ENCODE data around the gene GRIP2.

Gene GRIP2

DNA sequence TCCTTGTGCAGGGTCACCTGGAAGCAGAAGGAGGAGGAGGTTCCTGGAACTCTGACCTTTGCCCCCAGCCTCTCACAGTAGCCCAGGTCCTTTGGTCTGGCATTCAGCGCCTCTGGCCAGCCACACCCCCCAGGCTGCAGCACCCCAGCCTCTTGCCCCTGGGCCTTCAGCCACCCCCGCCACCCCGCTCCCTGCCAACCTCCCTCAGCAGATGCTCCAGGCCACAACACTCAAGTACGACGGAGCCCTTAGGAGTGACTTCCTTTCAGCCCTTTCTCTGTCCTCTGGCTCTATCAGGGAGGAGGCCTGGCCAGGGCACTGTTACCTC lies 45.2 kb downstream of the GRIP2 start:
- Mint-ChIP-seq H3K4me1 (no peaks in the 10 kb centered on the region), H3K9me3 (no peaks in the 10 kb centered on the region), H3K27ac (no peak overlapping the region), H3K27me3 (no peaks in the 10 kb centered on the region), H3K4me3 (no peak overlapping the region), H3K36me3 (no peaks in the 10 kb centered on the region)

DNA sequence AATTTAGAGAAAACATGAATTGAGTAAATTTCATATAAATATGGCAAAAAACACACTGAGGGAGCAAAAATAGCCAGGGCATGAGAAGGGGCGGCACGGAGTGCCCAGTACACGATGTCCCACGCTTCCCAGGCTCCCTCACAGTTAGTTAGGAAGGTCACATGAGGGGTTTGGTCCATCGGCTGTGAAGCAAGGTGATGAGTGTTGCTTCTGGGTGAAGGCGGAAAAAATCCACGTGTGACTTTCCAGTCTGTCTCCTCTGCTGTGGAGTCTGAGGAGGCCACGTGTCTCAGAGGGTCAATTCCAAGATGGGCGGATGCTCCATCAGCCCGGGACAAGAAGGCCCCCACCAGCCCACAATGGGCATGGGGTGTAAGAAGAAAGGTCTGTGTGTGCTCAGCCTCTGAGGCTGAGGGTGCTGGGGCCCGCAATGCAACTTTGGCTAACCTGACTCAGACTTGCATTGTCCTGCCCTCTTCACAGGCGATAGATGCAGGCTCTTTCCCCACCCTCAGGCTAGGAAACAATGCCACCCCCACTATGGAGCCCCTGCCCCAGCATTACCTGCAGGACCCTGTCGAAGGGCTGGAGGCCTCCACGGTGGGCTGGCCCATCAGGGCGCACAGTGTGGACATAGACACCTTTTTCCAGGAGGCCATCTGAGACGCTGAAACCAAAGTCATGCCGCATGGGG lies 45.7 kb downstream of the GRIP2 start:
- H3K4me3 Mint-ChIP-seq = no peak overlapping the region
- no peaks in the 10 kb centered on the region for H3K4me1 Mint-ChIP-seq
- no peaks in the 10 kb centered on the region for H3K27me3 Mint-ChIP-seq
- no peak overlapping the region for H3K27ac Mint-ChIP-seq
- H3K9me3 Mint-ChIP-seq = no peaks in the 10 kb centered on the region
- no peaks in the 10 kb centered on the region for H3K36me3 Mint-ChIP-seq

DNA sequence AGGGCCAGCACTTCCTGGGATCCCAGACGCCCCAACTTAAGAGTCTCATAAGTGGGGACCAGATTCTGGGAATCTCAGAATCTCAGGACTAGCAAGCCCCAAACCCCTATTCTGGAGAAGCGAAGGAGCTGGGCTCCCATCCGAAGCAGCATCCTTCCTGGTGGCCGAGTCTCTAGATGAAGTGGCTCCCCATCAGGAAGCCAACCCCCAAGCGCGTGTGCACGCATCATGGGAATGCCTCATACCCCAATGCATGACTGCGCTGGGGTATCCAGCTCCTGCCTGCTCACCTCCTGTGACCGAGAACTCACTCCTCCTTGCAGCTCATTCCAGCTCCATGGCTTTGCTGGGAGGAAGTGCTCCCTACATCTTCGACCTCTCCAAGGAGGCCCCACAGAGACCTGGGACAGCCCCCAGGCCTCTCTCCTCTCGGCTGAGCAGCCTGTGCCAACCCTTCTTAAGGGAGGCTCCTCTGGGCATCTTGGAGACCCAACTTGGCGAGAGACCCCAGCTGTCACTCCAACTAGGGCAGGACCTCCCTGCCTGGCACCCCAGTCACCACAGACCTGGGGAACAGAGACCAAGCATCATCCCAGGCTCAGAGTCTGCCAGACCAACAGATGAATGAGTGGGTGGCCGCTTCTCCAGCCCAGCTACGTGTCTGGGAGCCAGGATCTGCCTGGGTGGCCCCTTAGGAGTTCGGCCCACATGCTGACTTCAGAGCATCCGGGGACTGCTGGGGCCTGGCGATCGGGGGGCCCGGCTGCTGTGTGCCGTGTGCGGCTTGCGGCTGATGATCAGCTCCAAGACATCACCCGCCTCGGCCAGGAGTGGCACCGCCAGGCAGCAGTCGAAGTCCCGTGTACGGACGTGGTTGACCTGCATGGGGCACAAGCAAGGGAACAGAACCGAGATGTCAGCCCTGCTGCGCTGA lies 46.9 kb downstream of the GRIP2 start:
- no peak overlapping the region for H3K27ac Mint-ChIP-seq

DNA sequence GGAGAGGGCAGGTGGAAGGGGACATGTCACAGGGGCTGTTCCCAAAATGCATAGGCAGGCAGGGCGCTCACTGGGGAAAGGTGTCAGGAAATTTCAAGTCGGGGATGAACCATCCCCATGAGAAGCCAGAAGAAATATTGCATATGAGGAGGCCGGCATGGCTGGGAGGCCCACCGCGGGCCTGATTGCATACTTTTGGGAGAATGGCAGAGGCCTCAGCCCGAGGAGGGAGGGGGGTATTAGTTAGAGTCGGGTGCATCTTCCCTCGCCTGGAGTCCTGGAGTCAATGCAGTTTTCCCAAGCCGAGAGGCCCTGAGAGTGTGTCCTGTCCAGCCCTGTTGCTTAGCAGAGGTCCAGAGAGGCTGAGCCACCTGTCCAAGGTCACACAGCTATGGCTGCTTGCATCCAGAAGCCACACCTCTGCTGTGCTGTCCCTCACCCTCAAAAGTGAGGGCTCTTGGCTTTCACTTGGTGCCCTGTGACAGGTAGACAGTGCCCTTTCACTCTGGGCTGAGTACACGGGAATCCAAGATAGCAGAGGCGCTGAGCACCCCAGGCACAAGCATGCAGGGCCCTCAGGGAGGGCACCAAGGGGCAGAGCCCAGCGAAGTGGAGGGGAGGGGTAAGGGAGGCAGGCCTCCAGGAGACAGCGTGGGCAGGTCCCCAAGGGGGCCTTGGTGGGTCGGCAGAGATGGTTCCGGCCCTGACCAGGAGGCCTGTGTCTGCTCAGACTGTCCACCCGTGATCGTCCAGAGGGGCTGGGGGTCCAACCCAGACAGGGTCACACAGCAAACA lies 48.5 kb downstream of the GRIP2 start:
- peaks cover 3% of the 10 kb centered on the region for H3K36me3 Mint-ChIP-seq
- H3K4me1 Mint-ChIP-seq = no peaks in the 10 kb centered on the region
- H3K27me3 Mint-ChIP-seq = no peaks in the 10 kb centered on the region
- H3K9me3 Mint-ChIP-seq = no peaks in the 10 kb centered on the region
- no peak overlapping the region for H3K27ac Mint-ChIP-seq
- no peak overlapping the region for H3K4me3 Mint-ChIP-seq

More for the DNA sequence above, 46.9 kb downstream of the GRIP2 start:
- Mint-ChIP-seq H3K9me3 (no peaks in the 10 kb centered on the region), H3K36me3 (no peaks in the 10 kb centered on the region), H3K4me1 (no peaks in the 10 kb centered on the region), H3K4me3 (no peak overlapping the region), H3K27me3 (no peaks in the 10 kb centered on the region)

DNA sequence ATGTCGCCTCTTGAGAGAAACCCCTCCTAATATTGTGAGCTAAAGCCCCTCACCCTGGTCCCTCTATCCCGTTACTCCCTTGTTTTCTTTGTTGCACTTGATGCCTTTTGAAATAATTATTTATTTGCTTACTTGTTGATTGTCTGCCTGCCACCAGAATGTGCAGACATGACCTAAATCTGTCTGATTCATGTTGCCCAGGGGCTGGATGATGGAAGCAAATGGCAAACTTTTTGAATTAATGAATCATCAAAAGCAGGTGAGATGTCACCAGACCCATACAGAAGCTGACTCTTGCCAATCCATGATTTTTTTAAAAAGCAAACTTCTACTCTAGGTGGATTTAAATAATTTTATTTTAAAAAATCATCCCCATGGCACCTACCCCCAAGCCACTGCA lies 49.3 kb downstream of the GRIP2 start:
- H3K4me1 Mint-ChIP-seq = no peaks in the 10 kb centered on the region
- no peak overlapping the region for H3K27ac Mint-ChIP-seq
- no peak overlapping the region for H3K4me3 Mint-ChIP-seq
- no peaks in the 10 kb centered on the region for H3K9me3 Mint-ChIP-seq
- peaks cover 3% of the 10 kb centered on the region for H3K36me3 Mint-ChIP-seq
- no peaks in the 10 kb centered on the region for H3K27me3 Mint-ChIP-seq

DNA sequence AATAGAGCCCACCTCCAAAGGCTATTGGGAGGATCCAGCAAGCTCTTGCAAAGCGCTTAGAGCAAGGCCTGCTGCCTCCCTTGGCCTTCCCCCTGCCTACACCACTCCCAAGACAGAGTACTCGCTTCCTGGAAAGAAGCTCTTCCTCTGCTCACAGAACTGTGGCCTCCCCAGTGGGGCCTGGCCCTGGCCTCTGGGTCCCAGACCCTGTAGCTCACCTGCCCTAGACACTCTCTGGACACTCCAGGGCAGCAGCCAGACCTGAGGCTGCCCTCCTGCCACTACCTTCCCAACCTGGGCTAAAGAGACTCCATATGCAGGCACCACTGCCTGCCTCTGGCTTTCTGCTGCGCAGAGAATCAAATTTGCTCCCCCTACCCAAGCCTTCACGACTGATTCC lies 49.9 kb downstream of the GRIP2 start:
- no peaks in the 10 kb centered on the region for H3K27me3 Mint-ChIP-seq
- H3K27ac Mint-ChIP-seq = no peak overlapping the region
- no peak overlapping the region for H3K4me3 Mint-ChIP-seq
- no peaks in the 10 kb centered on the region for H3K9me3 Mint-ChIP-seq
- no peaks in the 10 kb centered on the region for H3K4me1 Mint-ChIP-seq
- peaks cover 3% of the 10 kb centered on the region for H3K36me3 Mint-ChIP-seq

DNA sequence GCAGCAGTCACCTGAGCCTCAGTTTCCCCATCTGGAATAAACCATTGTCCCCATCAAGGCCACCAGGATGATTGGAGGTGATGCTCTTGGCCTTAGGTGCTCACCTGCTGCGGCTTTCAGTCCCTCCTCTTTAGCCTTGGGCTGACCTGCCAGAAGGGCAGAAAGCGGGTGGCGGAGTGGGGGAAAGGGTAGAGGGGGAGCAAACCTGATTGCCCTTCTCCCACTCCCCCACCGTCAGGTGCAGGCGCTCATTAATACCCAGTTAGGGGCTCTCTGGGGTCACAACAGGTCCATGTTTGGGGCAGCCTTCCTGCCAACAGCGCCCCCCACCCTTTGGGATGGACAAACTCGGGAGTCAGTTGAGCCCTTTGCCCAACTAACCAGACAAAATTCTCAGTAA lies 50.5 kb downstream of the GRIP2 start:
- no peaks in the 10 kb centered on the region for H3K9me3 Mint-ChIP-seq
- H3K4me1 Mint-ChIP-seq = no peaks in the 10 kb centered on the region
- peaks cover 6% of the 10 kb centered on the region for H3K36me3 Mint-ChIP-seq
- H3K4me3 Mint-ChIP-seq = no peak overlapping the region
- H3K27me3 Mint-ChIP-seq = no peaks in the 10 kb centered on the region
- no peak overlapping the region for H3K27ac Mint-ChIP-seq

DNA sequence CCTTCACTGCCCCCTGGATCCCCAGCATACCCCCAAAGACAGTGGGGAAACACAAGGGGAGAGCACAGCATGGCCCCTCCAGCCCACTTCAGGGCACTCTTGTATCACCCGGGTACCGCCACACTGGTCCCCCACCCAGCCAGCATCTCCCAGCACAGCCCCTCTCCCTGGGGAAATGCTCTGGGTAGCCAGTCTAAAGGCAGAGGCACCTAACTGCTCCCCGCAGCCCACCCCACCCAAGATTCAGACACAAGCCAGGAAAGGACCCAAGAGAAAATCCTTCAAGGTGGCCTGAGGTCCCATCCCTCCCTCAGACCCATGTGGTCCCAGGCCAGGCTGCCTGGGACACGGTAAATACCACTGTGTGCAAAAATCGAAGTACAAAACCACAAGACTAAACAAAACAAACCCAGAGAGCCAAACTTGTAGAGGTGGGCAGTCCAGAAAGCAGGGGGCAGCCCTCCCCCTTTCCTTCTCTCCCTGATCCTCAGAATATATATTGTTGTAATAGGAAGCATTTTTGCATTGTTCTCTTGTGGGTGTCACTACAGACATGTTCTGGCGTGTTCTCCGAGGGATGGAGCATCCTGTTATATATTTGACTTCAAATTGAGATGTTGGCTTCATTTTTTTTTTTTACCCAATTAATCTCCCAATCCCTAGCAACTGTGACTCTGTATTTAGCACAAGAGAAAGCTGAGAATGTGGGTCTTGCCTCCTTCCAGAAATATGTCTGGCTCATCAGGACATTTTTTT lies 51.7 kb downstream of the GRIP2 start:
- H3K4me3 Mint-ChIP-seq = no peak overlapping the region
- H3K4me1 Mint-ChIP-seq = no peaks in the 10 kb centered on the region
- H3K36me3 Mint-ChIP-seq = peaks cover 10% of the 10 kb centered on the region
- H3K9me3 Mint-ChIP-seq = no peaks in the 10 kb centered on the region
- no peaks in the 10 kb centered on the region for H3K27me3 Mint-ChIP-seq
- H3K27ac Mint-ChIP-seq = peak overlapping the region; percentile 59

DNA sequence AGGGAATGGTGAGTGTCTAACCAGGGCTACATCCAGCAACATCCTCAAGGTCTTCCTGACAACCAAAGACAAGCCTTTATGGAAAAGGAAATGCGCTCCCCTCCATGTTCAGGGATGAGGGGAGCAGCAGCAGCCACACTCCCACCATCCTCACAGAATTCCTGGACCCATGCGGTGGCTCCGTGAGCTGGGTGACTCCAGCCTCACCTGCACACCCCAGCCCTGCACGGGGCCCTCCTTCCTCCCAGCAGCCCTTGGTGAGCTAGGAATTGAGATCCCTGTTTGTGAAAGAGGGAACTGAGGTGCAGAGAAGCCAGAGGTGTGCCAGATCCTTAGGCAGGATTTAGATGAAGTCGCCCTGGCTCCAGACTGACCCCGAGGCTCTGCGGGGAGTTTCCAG lies 52.3 kb downstream of the GRIP2 start:
- Mint-ChIP-seq H3K27ac (no peak overlapping the region), H3K27me3 (no peaks in the 10 kb centered on the region), H3K9me3 (no peaks in the 10 kb centered on the region), H3K36me3 (peaks cover 10% of the 10 kb centered on the region), H3K4me3 (no peak overlapping the region), H3K4me1 (no peaks in the 10 kb centered on the region)

DNA sequence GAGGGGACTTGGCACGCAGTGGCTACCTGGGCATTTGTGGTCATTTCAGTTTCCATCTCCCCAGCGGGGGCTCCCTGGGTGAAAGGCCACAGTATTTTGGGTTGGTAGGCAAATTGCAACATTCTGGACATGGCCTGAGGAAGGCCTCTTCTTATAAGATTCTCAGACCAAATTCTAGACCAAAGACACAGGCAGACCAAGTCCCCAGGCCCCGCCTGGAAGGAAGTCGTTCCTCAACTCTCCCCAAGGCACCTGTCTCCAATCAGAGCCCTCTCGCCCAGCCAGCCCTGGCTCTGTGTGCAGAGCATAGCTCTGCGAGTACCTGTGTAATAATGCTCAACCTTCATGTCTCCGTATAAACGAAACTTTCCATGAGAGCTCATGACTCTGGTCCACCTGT lies 53.1 kb downstream of the GRIP2 start:
- H3K36me3 Mint-ChIP-seq = peaks cover 10% of the 10 kb centered on the region
- no peaks in the 10 kb centered on the region for H3K27me3 Mint-ChIP-seq
- no peaks in the 10 kb centered on the region for H3K4me1 Mint-ChIP-seq
- no peak overlapping the region for H3K4me3 Mint-ChIP-seq
- H3K9me3 Mint-ChIP-seq = no peaks in the 10 kb centered on the region
- H3K27ac Mint-ChIP-seq = no peak overlapping the region

DNA sequence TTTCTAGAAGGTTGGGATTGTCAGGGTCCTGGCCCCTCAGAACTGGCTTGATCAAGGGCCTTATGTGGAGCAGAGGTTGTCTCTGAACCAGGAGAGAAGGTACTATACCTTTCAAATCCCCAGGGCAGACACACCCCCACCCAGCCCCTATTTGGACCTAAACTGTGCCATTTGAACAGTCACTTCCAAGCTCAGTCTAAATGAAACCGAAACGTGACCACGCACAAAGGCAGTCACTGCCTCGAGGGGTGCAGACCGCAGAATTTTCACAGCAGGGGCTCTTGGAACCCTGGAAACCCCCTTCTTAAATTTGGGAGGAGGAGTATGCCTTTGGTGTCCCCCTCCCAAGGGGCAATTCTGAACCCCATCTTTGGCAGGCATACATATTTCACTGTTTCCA lies 53.7 kb downstream of the GRIP2 start:
- H3K27ac Mint-ChIP-seq = no peak overlapping the region
- no peaks in the 10 kb centered on the region for H3K9me3 Mint-ChIP-seq
- H3K4me3 Mint-ChIP-seq = no peak overlapping the region
- H3K36me3 Mint-ChIP-seq = peaks cover 15% of the 10 kb centered on the region
- H3K4me1 Mint-ChIP-seq = no peaks in the 10 kb centered on the region
- no peaks in the 10 kb centered on the region for H3K27me3 Mint-ChIP-seq

DNA sequence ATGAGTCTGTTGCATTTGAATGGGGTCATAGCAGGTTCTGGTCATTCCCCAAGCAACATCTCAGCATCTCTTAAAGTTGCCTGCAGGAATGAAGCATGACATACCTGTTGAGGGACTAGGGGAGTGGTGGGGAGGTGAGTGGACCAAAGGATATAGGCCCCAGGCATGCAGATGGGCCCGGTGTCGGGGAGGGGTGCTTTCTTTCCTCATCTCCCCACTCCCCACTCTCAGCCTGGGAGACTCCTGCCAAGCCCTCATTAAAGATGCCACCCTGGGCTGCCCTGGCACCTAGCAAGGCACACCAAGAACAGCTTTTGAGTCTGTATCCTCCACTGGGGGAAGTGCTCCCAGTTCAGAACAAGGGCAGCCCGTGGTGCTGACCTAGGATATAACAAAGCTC lies 54.2 kb downstream of the GRIP2 start:
- no peaks in the 10 kb centered on the region for H3K4me1 Mint-ChIP-seq
- no peak overlapping the region for H3K27ac Mint-ChIP-seq
- no peaks in the 10 kb centered on the region for H3K27me3 Mint-ChIP-seq
- H3K9me3 Mint-ChIP-seq = no peaks in the 10 kb centered on the region
- peaks cover 17% of the 10 kb centered on the region for H3K36me3 Mint-ChIP-seq
- H3K4me3 Mint-ChIP-seq = no peak overlapping the region

DNA sequence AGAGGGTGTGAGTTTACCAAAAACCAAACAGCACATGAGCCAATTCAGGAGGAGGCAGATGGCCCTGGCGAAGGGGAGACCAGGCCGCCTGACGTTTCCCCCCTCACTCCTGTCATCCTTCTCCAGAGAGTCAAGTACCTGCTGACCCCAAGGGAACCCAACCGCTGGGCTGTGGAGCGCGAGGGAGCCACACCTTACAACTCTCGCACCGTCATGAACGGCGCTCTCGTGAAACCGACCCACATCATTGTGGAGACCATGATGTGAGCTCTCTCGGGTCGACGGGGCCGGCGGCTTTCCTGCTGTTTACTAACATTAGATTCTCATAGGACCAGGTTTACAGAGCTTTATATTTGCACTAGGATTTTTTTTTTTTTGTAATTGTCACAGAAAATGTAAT lies 55.4 kb downstream of the GRIP2 start:
- no peaks in the 10 kb centered on the region for H3K27me3 Mint-ChIP-seq
- no peaks in the 10 kb centered on the region for H3K9me3 Mint-ChIP-seq
- peaks cover 19% of the 10 kb centered on the region for H3K36me3 Mint-ChIP-seq
- no peaks in the 10 kb centered on the region for H3K4me1 Mint-ChIP-seq
- peak overlapping the region; percentile 81 for H3K27ac Mint-ChIP-seq
- H3K4me3 Mint-ChIP-seq = no peak overlapping the region

DNA sequence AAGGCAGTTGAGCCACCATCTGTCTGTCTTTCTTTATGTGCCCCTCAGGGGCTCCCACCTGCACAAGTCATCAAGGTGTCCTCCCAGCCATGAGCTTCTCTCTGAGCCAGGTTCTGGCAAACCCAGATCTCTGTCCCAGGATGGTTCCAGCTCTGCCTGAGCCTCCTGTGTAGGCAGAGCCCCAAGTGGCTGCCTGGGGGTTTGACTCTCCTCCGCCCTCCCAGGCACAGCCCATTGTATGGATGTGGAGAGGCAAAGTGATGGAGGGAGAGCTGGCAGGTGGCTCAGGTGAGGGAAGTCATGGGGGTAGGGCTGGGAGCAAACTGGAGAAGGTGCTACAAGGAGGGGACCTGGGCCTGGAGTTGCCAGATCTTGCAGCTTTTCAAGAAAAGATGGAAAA lies 56.9 kb downstream of the GRIP2 start:
- no peak overlapping the region for H3K4me3 Mint-ChIP-seq
- H3K4me1 Mint-ChIP-seq = no peaks in the 10 kb centered on the region
- H3K9me3 Mint-ChIP-seq = no peaks in the 10 kb centered on the region
- peaks cover 24% of the 10 kb centered on the region for H3K36me3 Mint-ChIP-seq
- no peaks in the 10 kb centered on the region for H3K27me3 Mint-ChIP-seq
- peak overlapping the region; percentile 35 for H3K27ac Mint-ChIP-seq

DNA sequence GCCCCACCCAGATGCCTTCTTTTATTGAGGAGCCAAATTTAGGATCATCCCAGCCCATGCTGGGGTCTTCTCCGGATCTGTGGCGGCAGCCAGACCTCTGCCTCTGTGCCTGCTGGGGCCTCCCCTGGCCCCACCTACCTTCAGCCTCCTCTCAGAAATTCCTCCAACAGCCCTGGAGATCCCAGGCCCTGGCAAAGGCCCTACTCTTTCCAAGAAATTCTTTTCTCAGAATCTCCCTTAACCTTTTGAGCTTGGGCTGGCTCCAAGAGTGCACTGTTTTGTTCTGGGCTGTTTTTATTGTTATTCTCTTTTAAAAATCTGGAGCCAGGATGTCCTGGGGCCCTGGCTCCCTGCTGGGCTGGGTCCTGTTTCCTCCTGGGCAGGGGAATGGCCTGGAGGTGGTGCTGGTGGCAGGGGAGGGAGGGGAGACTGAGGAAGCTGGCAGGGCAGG lies 57.8 kb downstream of the GRIP2 start:
- Mint-ChIP-seq H3K27ac (no peak overlapping the region), H3K36me3 (peaks cover 28% of the 10 kb centered on the region), H3K4me3 (no peak overlapping the region)

More for the DNA sequence above, 57.8 kb downstream of the GRIP2 start:
- H3K4me1 Mint-ChIP-seq = no peaks in the 10 kb centered on the region
- no peaks in the 10 kb centered on the region for H3K9me3 Mint-ChIP-seq
- H3K27me3 Mint-ChIP-seq = no peaks in the 10 kb centered on the region

All from activated naive CD4-positive, alpha-beta T cell treated with anti-CD3 and anti-CD28 coated beads, Interleukin-2, amount 50 U/mL, for 24 hours (primary cell).